Measurements from ENCODE around the gene DIO3.

Gene DIO3

DNA sequence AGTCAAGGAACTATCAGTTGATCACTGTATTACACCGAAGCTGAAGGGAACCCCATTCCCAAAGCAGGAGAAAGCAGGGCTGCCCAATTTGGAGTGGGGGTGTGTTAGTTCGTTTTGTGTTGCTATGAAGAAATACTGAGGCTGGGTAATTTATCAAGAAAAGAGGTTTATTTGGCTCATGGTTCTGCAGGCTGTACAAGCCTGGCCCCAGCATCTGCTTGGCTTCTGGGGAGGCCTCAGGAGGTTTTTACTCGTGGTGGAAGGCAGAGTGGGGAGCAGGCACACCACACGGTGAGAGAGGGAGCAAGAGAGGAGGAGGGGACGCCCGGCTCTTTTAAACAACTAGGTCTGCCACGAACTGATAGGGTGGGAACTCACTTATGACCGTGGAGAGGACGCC is 16.7 kb upstream of the DIO3 start:
- TF ChIP-seq POLR2AphosphoS5 (IDR thresholded peaks at IDR 0.05; ENCODE audit: low read depth, low read length): no peak
- TF ChIP-seq FOXP2 (optimal IDR thresholded peaks at IDR 0.05; ENCODE audit: borderline replicate concordance, extremely low read depth, extremely low read length, insufficient read depth): no peak
- no peak for TF ChIP-seq SIN3A (IDR thresholded peaks at IDR 0.05; ENCODE audit: borderline replicate concordance, insufficient read depth, low read length)
- TF ChIP-seq REST (IDR thresholded peaks at IDR 0.05; ENCODE audit: insufficient read depth in 1 of 2, low read depth in 2 of 2, low read length in 2 of 2): no peak
- TF ChIP-seq TAF1 (IDR thresholded peaks at IDR 0.05; ENCODE audit: borderline replicate concordance, insufficient read depth, low read length): no peak

- no peak for TF ChIP-seq POLR2AphosphoS5 (IDR thresholded peaks at IDR 0.05; ENCODE audit: low read depth, low read length)
- no peak for TF ChIP-seq FOXP2 (optimal IDR thresholded peaks at IDR 0.05; ENCODE audit: borderline replicate concordance, extremely low read depth, extremely low read length, insufficient read depth)
- no peak for TF ChIP-seq SIN3A (IDR thresholded peaks at IDR 0.05; ENCODE audit: borderline replicate concordance, insufficient read depth, low read length)
- no peak for TF ChIP-seq TAF1 (IDR thresholded peaks at IDR 0.05; ENCODE audit: borderline replicate concordance, insufficient read depth, low read length)
- no peak for TF ChIP-seq REST (IDR thresholded peaks at IDR 0.05; ENCODE audit: insufficient read depth in 1 of 2, low read depth in 2 of 2, low read length in 2 of 2)
These were observed 14.6 kb upstream of the DIO3 start for GRCh38 chr14:101546706-101547105.

DNA sequence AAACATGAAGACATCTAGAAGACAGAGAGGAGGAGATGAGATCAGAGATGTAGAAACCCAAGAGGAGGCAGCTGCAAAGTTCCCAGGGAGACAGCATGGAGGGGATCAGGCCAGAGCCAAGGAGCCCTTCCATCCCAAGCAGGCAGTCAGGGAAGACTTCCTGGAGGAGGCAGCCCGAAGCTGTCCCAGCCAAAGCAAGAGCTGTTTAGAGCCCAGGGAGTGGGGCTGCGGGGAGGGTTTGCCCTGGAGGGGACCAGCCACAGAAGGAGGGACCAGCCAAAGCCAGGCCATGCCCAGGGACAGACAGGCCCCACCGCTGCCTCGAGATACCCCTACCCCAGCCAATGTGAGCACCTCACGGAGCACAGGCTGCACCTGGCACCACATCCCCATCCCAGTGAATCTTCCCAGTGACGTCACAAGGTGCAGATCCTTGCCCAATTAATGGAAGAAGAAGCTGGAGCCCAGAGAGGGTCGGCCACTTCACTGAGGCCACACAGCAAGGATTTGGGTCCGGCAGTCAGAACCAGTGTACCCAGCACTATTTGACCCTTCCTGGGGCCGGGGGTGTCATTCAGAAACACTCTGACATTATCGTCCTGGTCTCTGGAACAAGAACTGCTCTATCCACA is 14.1 kb upstream of the DIO3 start:
- TF ChIP-seq FOXP2 (optimal IDR thresholded peaks at IDR 0.05; ENCODE audit: borderline replicate concordance, extremely low read depth, extremely low read length, insufficient read depth): no peak
- TF ChIP-seq POLR2AphosphoS5 (IDR thresholded peaks at IDR 0.05; ENCODE audit: low read depth, low read length): no peak
- no peak for TF ChIP-seq REST (IDR thresholded peaks at IDR 0.05; ENCODE audit: insufficient read depth in 1 of 2, low read depth in 2 of 2, low read length in 2 of 2)
- no peak for TF ChIP-seq TAF1 (IDR thresholded peaks at IDR 0.05; ENCODE audit: borderline replicate concordance, insufficient read depth, low read length)
- TF ChIP-seq SIN3A (IDR thresholded peaks at IDR 0.05; ENCODE audit: borderline replicate concordance, insufficient read depth, low read length): no peak

GRCh38 chr14:101547961-101548669 is 13.2 kb upstream of the DIO3 start:
- TF ChIP-seq POLR2AphosphoS5 (IDR thresholded peaks at IDR 0.05; ENCODE audit: low read depth, low read length) (no peak), FOXP2 (optimal IDR thresholded peaks at IDR 0.05; ENCODE audit: borderline replicate concordance, extremely low read depth, extremely low read length, insufficient read depth) (no peak), TAF1 (IDR thresholded peaks at IDR 0.05; ENCODE audit: borderline replicate concordance, insufficient read depth, low read length) (no peak), SIN3A (IDR thresholded peaks at IDR 0.05; ENCODE audit: borderline replicate concordance, insufficient read depth, low read length) (no peak), REST (IDR thresholded peaks at IDR 0.05; ENCODE audit: insufficient read depth in 1 of 2, low read depth in 2 of 2, low read length in 2 of 2) (no peak)

Data from PFSK-1 (cell line).